Skin of body (tissue), 2 donors: ENCODE measurements around the gene ZNF423. TPM values are rescaled to one million over a fixed set of nuclear protein-coding genes. Genes with fewer than 3 reads are reported as not detected.

ENCODE experiments used
- DNase-seq: peaks from one replicate; lab custom pipeline; 2025; lab: John Stamatoyannopoulos, UW
- total RNA-seq: library from RNA; depleted of rRNA; stranded (reverse); fragments of >200 nt; gene quantifications from one replicate; pipeline ENCODE4 v1.2.3, GENCODE V29; 2014

Gene ZNF423
- total RNA-seq, 1 donor from 2014 or later = 8.0 TPM

DNA sequence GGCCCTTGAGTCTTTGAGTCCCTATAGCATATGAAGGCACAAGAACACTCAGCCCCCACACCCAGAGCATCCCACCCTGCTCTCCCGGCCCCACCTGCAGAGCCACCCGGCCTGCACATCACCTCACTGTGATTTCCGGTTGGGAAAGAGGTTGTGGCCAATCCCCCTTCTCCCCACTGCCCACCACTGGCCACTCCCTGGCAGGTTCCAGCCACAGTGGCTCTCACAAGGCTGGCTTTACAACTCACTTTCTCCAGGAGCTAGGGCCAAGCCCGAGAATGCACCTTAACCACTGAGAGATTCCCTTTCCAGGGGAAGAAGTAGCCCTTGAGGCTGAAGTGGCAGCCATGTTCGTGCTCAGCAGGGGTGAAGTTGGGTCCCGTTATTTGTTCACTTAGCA, 358.4 kb downstream of the ZNF423 start:
- no peak for DNase-seq

DNA sequence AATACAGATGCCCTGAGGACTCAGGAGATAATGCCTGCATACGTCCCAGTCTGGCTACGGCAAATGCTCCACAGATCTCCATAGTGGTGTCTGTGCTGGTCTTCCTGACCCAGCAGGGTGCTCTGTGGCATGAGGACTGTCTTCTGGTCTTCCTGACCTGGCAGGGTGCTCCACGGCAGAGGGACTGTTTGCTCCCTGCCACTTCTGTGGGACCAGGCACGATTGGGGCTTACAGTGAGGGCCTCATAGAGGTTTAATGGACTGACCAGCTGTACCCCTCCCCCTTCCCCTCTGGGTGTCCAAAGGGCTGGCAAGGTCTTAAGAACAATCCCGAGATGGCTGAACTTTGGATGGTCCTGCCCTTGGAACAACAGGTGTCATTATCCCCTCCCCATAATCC, 359.3 kb downstream of the ZNF423 start:
- no peak for DNase-seq

DNA sequence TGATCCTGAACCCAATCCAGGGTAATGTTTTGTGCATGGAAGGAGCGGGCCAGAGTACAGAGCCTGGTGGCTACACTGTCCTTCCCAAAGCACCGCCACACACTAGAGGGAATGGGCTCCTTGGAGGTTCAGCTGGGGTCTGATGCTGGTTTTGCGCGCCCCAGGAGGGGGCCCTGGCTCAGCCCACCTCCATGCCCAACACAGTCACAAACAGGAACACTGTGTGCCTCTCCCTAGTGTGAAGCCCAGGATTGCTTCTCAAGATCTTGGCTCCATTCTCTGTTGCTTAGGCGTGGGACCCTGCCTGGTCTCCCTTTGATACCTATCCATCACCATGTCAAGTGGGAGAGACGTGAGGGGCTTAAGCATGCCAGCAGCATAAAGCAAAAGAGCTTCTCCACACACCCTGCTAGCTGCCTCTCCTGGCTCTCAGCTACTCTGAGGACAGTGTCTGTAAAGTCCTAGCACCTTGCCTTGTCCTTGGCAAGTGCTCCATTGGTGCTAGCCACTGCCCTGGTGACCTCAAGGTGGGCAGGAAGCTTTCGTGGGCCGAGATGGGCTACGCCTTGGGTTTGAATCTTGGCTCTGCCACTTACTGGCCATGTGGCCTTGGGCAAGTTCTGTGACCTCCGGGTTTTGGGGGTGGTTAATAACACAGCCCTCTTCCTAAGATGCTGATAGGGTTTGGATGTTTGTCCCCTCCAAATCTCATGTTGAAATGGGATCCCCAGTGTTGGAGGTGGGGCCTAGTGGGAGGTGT, 360.1 kb downstream of the ZNF423 start:
- DNase-seq = no peak

DNA sequence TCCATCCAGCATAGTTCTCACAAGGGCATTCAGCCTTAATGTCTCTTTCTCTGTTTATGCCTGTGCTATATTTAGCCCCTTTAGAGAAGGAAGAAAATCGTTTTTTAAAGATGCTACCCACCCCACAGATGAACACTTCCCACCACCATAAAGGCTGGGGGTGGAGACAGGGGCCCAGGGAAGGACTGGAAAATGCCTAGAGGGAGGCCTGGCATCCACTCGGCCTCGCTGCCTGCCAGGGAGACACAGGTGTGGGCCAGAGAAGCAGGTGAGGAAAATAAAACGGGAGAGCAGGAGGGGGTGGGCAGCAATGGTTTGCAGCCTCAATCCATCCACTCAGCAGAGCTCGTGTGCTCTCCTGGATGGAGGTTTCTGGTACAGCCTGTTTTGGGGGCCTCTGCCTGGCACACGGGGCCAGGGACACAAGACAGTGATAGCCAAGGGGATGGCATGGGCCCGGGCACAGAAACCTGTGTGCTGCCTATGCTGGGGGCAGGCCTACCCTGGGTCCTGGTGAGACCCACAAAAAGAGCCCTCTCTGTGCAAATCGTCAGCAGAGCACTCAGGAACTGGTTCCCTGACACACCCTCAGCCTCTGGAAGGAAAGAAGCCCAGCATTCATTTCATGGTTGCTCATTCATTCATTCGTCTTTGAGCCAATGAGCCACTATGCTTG, 360.9 kb downstream of the ZNF423 start:
- no peak for DNase-seq

DNA sequence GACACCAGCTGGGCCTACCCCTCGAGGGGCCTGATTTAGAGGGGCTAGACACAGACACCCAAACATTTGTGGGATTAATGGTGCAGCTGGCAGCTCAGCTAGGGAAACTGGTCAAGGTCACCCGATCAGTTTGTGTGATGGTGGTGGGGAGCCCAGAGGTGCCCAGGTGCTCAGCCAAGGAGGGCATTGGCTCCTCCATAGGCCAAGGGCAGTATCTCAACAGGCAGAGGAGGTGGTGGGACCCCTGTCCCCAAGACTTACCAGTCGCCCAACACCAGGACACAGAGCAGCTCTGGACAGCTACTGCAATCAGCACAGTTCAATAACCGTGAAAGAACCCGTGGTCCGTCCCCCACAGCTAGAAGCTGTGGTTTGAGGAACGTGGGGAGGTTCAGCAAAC, 361.4 kb downstream of the ZNF423 start:
- no peak for DNase-seq

DNA sequence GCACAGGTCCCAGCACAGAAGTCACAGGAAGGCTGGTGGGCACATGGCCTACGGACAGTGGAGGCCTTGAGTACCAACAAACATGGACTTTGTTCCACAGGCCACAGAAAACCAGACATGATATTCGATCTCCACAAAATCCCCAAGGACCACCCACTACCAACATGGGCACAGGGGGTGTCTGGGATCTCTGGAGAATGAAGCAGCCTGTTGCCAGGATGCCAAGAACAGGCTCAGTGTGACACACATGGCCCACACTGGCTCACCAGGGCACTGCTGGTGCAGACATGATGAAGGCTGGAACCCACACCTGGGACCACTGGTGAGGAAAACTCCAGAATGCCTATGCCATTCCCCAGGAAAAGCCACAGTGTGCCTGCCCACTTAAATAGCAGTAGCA, 362.1 kb downstream of the ZNF423 start:
- DNase-seq = no peak

DNA sequence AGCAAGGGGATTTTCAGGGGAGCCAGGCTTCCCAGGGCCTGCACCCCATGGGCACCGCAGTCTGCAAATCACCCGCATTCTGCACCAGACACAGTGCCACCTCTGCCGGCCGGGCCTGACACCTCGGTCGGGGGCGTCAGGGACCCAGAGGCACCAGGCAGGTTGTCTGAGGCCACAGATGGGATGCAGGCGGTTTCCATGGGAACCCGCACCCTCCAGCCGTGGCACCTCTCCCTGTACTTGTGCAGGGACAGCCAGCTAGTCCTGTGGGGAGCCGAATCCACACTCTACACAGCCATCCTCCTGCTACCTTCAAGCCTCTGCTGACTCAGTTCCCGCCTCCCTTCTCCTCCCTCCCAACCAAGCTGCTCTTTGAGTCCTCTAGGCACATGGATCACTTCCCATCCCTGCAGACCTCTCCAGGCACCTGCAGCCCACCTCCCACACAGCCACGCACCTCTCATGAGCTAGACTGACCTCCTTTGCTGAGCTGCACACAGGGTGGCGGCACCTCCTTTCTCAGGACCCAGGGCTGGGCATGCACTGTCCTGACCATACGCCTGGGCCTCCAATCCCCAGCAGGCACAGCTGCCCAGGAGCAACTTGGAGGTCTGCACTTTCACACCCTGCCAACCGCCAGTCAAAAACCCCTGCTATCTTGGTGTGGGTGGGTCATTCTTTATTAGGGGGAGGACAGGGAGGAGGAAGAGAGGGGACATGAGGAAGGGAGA, 362.9 kb downstream of the ZNF423 start:
- DNase-seq = no peak

DNA sequence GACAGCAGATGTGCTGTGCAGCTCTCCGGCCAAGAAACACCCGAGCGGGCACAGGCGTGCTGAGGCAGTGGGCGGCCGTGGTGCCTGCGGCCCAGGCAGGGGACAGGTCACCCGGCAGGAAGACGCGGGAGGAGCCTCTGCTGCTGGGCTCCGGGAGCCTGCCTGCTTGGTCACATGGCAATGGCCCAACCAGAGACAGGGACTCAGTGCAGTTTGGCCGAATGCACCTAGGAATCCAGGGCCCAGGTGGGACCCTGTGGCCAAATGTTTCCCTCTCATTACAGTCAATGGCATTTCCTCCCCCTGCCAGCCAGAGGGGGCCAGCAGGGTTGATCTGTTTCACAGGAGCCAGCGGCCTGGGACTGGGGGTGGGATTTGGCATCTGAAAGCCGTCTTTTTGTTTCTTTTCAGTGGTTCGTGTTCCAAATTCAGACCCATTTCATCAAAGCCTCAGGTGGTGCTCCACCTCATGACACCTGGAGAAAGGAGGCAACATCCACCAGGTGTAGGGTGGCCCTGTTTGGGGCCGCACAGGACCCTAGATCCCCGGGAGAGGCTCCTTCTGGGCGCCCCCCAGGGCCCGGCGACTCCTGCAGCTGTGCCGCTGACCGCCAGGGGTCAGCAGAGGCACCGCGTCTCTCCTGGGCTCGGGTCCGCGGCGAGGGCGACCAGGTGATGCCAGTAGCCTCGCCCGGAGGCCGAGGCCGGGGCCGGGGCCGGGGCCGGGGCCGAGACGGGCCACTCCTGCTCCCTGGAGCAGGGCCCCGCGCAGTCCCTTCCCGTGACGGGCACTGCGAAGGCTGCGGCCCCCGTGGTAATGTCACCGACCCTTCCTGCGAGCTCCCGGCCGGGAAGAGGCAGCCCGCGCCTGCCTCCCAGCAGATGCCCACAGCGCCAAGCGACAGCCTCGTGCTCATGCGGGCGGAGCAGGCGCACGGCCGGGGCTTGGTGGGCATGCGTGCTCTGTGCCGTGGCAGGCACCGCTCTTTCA, 363.8 kb downstream of the ZNF423 start:
- no peak for DNase-seq

DNA sequence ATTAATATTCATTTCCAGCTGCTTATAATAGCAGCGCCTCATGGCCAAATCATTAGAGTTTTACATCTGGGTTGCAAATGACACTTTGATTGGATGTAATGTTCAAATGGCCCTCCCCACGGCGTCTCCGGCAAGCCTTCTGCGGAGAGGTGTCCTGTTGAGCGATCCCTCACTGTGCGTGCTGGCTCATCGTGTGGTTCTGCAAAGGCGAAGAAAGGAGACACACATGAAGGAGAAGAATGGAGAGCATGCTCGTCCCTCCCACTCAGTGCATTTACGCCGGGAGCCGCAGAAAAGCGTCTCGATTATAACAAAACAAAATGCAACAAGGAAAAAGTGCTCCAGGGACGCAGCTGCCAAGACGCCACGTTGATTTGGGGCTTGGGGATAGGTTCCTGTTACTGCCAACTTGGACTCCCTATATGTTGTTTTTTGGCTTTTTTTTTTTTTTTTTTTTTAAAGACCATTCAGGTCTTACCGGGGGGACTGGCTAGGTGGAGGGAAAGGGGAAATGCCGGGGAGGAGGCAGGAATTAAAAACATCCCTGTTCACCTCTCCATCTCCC, 364.7 kb downstream of the ZNF423 start:
- no peak for DNase-seq

DNA sequence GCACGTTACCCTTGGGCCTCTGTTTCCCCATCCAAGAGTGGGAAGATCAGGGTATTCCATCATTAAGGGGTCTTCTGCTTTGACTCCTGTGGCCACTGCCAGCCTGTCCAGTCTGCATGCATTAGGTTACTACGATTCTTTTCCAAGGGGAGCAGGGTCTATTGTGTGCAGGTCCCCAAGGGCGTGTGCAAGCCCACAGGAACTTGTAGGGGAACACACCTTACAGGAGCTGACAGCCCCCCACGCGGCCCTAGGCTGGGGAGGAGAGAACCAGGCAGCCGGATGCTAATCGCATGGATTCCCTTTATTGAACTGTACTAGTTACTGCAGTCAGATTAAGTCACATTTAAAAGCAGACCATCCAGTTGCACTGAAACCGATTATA, 365.6 kb downstream of the ZNF423 start:
- DNase-seq = no peak

DNA sequence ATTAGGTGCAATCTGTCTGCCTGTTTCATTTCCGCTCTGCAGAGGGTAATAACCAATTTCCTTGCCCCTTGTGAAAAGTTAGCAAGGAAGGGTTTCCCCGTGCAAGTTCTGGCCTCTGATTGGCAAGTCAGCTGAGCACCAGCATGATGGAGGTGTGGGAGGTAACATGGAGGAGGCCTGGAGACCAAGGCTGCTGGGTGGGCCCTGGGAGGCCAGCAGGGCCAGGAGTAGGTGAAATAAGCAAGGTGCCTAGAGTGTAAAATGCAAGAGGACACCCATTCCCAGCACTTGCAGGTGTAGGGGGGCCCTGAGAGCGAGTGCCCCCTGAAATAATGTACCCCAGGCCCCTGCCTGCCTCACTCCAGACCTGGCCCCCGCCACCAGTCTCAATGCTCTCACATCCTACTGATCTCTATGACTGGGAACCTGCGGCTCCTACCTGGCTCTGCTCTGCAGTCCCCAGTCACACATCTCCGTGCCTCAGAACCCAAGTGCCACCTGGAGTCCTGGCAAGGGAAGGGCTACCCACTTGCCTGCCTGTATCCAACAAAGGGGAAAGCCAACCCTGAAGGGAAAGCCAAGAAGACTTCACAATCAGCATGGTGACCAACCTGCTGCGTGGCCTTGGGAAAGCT, 366.1 kb downstream of the ZNF423 start:
- DNase-seq = no peak

DNA sequence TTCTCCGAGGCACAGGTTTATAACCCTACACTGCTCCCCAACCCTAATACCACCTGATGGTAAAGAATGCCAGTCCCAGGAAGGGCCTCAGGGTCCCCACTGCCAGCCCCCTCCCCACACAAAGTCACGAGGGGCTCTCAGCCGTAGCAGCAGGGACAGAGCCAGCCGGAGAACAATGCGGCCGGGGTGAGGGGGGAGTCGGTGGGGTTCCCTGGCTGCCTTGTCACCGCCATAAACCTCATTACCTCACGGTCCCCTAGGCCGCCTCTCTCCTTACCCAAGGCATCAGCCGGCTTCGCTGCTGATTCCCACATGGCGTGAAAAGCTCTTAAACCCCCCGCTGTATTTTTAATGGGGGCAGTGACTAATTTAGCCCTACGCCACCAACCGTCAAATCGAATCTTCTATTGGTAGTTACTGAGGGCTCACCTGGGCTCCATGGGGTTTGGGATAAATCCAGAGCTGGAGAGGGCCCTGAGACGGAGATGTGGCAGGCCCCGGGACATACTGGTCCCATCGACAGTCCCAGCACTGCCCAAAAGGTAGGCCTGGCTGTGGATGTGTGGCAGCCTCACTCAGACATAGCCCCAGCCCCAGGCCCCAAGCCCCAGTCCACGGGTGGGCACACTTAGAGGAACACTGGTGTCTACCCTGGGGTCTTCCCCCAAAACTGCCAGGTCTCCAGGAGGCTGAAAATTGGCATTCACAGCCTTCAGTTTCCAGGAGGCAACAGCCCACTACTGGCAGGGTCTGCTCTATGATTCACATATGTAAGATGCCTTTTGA, 367.0 kb downstream of the ZNF423 start:
- no peak for DNase-seq

DNA sequence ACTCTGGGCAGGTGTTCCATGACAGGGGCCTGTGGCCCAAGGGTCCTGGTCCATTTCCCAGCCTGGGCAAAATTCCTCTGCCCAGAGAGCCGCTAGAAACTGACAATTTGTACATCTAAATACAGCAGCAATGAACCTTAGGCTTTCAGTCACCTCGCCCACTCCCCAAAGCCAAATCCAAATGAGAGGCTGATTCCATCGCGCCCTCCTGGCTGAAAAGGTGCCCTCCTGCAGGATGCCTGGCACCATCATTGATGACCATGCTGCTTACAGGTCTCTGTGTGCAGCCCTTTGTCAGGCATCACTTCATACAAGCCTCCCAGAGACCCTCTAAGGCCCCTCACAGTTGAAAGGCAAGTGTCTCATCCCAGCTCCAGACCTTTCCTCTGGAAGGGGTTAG, 367.6 kb downstream of the ZNF423 start:
- DNase-seq = no peak

DNA sequence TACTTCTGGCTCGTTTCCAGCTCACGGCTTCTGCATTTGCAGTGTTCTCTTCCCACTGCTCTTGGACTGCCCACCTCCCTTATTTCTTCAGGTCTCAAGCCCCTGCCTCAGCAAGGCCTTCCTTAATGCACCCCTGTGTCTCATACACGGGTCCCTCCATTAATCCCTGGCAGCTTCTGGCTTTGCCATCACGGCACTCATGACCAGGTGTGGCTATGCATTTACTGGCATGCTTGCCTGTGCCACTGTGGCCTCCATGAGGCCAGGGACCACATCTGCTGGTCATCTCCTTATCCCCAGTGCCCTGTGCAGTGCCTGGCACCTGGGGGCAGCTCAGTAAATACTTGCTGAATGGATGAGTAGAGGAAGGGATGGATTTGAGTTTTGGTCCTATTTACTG, 368.2 kb downstream of the ZNF423 start:
- no peak for DNase-seq

DNA sequence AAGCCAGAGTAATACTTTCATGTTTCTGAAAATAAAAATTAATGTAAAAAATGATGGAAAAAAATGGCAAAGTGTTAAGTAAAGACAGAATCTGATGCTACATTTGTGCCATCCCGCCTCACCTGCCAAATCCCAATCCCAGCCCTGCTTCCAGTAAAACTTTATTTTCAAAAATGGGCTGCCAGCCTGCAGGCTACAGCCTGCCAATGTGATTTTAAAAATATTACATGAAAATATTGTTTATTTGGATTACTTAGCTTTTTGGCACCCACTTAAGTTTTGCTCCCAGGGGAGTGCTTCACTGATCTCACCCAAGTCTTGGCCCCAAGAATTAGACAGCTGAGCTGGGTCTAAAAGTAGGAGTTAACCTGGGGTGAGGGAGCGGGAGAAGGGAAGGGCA, 369.5 kb downstream of the ZNF423 start:
- no peak for DNase-seq

DNA sequence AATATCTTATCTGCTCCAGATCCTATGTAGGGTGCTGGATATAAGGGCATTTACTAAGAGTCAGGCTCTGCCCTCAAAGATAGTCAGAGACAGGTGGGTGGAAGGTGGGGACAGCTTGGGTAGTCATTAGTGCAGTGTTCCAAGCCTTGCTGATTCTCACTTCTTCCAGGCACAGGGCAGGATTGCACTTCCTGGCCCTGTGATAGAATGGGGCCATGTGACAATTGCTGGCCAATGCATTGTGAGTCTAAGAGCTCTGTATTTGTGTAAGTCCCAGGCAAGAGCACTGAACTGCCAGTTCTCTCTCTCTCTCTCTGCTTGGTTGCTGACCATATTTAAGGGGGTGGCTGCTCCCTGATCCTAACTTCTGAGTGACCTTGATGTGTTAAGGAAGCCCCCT, 370.2 kb downstream of the ZNF423 start:
- no peak for DNase-seq

DNA sequence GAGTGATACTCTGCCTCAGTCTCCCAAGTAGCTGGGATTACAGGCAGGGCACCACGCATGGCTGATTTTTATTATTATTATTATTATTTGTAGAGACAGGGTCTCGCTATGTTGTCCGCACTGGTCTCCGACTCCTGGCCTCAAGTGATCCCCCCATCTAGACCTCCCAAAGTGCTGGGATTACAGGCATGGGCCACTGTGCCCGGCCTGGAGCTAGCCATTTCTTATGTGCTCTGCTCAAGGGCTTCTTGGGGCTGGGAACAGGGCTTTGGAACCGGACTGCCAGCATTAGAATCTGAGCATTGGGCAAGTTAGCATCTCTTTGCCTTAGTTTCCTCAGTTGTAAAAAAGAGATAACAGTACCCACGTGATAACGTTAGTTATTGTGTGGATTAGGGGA, 371.0 kb downstream of the ZNF423 start:
- no peak for DNase-seq

DNA sequence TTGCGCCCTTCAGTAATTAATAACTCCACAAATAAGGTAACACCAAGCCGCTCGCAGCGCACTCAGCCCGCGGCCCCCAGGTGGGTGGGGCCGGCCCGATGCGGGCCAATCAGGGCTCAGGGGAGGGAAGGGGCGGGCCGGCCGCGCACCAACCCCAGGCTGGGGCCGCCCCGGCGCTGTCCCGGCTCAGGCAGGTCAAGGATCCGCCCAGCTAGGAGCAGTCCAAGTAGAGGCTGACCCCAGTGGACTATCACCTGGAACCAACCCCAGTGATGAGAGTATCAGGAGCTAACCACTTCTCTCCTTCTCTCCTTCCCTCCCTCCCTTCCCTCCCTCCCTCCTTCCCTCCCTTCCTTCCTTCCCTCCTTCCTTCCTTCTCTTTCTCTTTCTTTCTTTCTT, 371.5 kb downstream of the ZNF423 start:
- DNase-seq = no peak

DNA sequence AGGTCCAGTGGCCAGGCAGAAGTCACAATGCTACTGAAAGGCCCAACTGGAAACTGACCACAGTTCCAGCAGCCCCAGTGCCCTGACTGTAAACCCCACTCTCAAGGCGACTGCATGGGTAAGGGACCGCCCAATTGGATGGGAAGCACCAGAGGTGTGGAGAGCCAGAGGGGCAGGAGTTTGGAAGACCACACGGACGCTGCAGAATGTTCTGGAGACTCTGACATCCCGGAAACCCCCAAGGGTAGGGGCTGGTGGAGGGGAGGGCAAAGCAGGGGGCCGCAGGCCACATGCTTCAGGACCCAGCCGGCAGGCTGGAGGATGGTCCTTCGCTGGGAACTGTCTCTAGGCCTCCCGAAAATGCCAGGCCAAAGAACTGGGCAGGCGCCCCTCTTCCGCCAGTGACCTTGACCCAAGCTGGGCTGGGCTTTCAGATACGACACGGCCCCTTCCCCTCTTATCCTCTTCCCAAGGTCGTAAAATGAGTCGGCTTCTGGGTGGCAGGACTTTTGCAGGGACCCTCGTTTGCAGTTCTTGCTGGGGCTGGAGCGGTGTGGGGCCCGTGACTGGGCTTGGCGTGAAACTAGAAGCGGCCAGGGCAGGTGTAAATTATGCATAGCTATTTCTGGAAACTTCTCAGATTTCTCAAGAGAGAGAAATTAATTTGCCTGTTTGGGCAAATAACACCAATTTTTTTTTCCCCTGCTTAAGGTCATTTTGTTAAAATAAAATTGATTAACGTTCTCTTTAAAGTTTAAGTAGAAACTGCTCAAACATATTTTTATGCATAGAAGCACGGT, 372.1 kb downstream of the ZNF423 start:
- no peak for DNase-seq
